Activated naive CD4-positive, alpha-beta T cell treated with anti-CD3 and anti-CD28 coated beads, Interleukin-2, amount 50 U/mL, for 16 hours (primary cell): ENCODE measurements around the gene MTA1.

Source experiments
- DNase-seq: peaks from one replicate; pipeline ENCODE4 v3.0.0-alpha.2; 2020

Gene MTA1

DNA sequence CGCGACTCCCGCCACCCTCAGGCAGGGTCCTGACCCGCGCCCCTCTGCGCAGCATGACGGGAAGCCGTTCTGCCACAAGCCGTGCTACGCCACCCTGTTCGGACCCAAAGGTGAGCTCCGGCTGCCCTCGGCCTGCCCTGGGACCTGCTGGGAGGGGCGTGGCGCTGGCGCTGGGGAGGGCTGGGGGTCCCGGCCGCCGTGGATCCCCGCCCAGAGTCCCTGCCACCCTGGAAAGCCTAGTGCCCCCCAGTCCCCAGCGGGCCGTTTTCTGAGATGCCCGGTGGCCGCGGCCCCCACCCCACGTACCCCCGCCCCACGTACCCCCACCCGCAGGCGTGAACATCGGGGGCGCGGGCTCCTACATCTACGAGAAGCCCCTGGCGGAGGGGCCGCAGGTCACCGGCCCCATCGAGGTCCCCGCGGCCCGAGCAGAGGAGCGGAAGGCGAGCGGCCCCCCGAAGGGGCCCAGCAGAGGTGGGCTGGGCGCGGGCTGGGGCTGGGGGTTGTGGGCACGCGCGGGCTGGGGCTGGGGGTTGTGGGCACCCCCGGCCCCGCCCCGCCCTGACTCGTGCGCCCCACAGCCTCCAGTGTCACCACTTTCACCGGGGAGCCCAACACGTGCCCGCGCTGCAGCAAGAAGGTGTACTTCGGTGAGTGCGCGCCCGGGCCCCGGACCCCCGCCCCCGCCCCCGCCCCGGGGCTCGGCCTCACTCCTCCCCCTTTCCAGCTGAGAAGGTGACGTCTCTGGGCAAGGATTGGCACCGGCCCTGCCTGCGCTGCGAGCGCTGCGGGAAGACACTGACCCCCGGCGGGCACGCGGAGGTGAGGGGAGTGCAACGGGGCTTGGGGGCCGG, 59.0 kb downstream of the MTA1 start:
- no peak for DNase-seq

DNA sequence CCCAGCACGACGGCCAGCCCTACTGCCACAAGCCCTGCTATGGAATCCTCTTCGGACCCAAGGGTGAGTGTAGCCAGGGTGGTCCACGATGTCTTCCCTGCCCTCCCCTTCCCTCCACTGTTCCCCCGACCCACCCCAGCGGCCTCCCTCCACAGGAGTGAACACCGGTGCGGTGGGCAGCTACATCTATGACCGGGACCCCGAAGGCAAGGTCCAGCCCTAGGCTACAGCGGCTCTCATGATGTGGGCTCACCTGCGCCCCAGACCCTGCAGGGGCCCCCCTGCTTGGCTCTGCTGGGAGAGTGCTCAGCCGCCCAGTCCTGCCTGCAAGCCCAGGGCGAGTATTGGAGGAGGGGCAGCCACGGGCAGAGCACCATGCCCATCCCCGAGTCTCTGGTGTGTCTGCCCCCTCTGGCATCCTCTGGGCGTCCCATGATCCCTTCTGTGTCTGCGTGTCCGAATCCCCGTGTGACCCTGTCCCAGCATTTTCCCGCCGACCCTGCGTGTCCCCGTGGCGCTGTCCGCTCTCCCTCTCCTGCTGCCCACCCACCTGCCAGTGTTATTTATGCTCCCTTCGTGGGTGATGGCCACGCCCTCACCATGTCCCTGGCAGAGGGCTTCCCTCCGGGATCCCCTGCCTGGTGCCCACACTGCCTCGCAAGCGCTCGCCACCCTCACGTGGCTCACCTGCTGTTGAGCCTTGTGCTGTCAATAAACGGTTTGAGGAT, 60.0 kb downstream of the MTA1 start:
- DNase-seq, result no peak

DNA sequence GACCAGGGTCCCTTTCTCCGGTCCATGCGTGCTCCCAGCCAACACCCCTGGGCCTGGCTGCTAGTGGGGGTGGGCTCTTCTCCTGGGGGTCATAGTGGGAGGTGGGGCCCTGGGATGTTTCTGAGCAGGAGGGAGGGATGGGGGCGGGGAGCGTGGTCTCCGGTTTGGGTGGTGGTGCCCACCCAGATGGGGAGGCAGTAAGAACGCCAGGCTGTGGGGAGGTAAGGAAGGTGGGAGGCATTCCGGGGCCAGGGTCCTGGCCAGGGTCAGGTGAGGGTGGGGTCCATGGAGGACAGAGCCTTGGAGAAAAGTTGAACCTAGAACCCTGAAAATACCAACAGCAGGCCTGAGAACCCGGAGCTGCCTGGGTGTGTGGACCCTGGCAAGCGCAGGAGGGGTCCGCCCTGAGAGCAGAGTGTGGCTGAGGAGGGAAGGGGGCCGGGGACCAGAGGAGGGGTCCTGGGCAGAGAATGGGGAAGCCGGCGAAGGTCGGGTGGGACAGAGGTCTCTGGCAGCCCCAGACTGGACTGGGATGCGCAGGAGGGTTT, 60.6 kb downstream of the MTA1 start:
- no peak for DNase-seq

DNA sequence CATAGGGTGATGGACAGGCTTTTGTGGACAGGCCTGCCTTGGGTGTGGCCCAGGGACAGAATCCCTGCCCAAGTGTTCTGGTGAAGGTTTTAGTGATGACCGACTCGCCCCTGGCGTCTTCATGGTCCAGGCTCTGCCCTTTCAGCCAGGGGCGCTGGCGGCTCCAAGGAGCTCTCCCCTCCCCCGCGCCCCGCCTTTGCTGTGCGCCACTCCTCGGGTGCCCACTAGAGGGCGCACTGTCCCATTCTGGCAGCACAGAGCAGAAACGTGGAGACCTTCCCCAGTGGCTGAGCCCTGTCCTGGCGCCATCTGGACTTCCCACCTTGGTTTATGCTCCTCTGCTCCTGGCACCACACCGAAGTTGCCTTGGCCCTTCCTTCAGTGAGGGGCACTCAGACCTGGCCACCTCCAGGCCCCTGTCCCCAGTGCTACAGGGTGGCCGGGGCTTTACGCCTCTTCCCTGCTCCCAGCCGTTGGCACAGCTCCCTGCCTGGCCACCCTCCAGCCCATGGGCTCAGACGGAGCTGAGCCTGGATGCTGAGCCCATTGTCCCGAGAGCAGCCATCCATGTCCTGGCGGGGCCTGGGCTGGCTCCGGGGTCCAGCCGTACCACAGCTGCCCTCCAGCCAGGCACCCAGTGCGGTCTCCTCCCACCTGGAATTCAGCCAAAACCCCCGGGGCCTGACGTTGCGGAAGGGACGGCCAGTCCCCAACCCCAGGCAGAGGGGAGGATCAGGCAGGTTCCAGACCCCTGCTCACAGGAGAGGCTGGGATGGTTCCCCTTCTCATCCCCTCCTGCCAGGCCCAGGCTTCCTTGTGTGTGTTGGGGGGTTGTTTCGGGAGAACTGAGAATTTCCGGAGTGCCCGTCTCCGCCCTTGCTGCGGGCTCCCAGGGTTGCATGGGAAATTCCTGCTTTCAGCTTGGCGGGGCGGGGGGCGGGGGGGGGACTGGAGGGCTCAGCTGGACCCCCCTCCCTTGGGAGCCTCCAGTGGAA, 61.5 kb downstream of the MTA1 start:
- DNase-seq, result peak; percentile 87

DNA sequence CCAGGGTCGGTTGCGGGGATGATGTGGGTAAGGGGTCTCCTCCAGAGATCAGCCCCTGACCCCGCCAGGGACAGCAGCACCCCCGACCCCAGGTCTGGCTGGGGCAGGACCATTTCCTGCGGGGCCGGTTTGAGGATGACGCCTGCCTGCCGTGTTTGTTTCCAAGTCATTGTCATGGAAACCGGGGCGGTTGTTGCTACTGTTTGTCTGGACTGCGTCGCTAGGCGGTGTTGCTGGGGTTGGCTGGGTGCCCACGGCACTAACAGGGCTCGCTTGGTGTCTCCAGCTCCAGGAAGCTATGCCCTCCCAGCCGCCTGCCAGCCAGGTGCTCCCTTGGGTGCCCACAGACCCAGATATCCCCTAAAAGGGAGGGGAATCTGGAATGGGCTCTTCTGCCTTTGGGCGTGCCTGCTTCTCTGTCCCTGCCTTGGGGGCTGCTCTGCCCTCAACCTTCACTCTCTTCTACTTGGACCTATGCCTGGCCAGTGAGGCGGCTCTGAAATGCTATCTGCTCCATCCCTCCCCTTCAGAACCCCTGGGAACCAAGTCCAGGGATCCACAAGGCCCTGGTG, 62.3 kb downstream of the MTA1 start:
- peak; percentile 82 for DNase-seq

DNA sequence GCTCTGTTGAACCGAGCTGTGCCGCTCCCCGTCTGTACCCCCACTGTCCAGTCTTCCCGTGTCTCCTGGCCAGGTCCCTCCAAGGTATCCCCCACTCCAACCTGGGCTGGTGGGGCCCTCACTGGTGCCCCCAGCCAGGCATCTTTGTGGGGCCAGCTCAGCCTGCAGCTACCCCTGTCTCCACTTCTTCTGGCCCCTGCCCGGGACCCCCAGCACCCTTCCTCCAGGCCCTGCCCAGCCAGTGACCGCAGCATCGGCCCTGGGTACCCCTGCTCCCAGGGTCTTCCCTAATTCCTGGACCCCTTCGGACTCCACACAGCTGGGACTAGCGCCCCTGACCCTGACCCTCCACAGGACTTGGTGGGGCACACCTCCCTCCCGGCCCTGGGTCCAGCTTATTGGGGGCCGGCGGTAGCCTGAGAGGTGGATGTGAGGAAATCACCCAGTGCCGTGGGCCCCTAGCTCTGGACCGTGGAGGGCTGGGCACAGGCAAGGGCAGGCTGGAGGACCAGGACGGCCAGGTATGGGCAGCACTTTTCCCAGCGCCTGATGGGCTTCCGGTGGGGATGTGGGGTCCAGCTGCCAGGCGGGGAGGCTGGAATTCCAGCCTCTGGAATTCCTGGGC, 63.0 kb downstream of the MTA1 start:
- DNase-seq, result no peak

DNA sequence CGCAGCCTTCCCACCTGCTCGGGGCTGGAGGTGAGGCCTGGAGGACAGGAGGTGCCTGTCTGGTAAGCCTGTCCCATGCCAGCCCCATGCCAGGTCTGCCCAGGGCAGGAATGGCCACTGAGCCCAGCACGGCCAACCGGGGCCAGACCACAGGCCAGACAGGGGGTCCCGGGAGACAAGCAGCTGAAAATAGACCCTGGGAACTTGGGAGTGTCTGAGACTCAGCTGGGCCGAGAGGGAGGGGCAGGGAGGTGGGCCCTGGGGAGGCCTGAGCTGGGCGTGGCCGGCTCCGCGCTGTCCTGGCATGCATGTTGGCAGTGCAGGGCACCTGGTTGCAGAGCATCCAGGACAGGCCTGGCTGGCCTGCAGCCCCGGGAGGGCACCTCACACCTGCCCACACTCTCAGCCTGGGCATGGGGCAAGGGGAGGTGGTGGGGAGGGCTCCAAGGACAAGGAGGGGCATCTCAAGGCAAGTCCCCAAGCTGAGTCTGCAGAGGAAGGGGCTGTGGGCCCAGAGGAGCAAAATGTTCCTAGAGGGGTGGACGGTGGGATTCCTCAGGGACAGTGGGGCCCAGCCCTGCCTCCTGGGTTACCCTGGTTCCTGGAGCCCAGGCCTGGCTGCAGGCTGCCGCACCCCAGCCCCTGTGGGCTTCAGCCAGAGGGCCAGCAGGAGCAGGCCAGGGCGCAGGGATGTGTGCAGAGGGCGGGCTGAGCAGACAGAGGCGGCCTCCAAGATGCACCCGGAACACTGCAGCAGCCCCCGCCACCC, 63.9 kb downstream of the MTA1 start:
- DNase-seq, result no peak

DNA sequence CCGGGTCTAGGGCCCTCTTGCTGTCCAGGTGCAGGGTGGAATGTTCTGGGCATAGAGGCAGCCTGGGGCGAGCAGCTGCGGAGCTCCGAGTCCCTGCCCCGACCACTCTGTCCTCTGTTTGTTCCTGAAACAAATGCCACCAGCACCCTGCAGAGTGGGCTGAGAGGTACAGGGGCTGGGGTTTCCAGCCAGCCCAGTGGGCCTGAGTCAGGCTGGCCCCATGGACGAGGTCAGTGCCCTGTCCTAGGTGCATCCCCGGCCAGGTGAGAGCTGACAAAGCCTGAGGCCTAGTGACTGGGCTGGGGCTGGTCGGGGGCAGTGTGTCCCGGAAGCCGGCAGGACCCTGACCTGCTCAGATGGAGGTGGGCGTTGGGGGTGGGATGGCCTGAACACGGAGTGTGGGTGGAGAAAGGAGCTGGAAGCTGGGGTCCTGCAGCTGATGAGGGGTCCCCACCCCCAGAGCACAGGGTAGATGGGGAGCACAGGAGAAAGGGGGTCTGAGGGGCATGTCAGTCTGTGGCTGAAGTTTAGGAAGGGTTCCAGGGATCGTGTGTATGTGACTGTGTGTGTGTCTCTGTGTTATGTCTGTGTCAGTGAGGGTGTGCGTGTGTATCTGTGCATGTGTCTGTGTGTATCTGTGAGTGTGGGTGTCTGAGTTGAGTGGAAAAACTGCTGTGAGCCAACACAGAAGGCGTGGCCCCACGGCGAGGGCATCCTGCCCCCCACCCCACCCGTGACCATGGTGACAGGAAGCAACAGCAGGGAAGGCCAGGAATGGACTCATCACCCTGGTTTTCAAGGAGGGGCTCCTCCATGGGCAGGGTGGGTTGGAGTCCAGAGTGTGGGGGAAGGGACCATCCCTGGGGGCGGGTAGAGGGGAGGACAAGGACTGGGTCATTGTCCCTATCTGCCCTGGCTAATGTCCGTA, 64.7 kb downstream of the MTA1 start:
- DNase-seq, result peak; percentile 40

DNA sequence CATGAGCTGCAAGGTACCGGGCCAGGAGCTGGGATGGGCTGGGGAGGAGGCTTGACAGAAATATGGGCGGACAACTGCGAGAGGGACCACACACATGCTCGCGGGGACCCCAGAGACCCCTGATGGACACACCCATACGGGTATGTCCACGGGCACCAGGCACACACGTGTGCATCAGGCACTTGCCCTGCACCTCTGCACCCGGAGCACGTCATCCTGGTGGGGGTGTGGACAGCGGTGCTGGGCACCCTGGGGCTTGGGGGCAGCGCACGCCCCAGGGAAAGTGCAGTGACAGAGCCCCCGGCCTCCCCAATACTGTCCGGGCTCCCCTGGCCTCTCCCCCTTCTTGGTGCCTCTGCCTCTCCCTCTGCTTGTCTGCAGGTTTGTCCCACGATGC, 65.4 kb downstream of the MTA1 start:
- no peak for DNase-seq

DNA sequence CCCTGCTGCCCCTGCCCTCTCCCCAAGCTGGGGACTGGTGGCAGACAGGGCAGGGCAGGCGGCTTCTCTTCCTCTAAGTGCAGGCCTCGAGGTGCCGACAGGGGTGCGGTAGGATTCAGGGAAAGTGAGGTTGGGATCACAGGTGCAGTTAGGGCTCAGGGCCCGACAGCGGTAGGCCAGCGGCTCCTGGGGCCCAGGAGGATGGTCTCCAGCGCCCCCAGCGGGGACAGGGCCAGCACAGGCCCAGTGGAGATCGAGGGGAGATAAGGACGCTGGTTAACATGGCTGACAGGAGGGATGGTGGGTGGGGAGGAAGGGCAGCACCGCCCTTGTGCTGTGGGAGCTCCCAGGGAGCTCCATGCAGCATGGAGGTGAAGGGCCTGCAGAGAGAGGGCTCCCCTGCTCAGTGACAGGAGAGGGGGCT, 66.1 kb downstream of the MTA1 start:
- peak; percentile 40 for DNase-seq

DNA sequence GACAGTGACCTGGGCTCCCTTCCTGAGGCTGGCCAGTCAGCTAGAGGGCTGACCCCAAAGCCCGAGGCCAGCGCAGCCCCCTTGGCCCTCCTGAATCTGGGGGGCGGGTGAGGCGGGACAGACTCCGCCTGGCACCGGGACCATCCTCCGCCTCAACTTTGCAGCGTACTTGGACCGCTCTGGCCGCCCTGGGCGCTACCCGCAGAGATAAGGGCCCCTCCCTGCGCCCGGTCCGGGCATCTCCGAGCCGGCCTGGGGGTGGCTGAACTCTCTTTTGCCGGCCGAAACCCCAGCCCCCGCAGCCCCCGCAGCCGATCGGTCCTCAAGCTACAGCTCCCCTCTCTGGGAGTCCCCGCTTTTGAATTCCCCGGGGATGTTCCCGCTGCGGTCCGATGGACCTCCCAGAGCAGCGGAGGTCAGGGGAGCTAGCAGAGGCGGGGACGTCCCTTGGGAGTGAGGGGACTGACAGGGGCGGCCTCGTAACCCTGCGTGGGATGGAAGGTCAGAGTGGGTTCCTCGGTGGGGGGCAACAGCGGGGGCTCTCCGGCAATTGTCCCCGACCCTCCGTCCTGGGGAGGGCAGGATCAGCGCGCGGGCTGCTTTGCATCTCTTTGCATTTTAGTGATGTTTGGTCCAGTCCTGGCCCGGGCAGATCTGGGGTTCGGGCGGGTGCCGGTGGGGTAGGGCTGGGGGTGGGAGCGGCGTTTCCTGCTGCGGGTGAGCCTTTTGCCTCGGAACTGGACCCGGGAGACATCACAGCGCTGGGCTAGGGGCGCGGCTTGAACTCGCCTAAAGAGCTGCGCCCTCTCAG, 66.7 kb downstream of the MTA1 start, which contains the start of gene CRIP1:
Gene CRIP1 (plus strand): TSS at position 724 of the 811 bp plus-strand sequence. CDS start 374 bp downstream, outside the sequence.
- DNase-seq, result no peak

DNA sequence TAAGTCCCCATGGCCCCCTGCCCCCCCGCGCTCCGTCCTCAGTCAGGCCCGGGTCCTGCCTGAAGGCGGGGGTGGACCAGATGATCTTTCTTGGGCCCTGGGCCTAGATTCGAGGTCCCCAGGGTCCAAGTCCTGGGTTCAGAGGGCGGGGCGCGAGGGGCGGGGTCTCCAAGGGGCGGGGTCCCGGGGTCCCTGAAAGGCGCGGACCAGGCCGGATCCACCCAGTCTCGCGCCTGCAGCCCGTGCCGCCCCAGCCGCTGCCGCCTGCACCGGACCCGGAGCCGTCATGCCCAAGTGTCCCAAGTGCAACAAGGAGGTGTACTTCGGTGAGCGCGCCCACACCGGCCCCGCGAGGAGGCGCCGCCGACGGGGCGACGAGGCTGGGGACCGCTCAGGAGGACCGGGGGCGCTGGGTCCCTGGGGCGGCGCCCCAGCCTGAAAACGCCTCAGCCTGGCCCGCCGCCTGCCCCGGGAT, 67.4 kb downstream of the MTA1 start:
- peak; percentile 48 for DNase-seq

DNA sequence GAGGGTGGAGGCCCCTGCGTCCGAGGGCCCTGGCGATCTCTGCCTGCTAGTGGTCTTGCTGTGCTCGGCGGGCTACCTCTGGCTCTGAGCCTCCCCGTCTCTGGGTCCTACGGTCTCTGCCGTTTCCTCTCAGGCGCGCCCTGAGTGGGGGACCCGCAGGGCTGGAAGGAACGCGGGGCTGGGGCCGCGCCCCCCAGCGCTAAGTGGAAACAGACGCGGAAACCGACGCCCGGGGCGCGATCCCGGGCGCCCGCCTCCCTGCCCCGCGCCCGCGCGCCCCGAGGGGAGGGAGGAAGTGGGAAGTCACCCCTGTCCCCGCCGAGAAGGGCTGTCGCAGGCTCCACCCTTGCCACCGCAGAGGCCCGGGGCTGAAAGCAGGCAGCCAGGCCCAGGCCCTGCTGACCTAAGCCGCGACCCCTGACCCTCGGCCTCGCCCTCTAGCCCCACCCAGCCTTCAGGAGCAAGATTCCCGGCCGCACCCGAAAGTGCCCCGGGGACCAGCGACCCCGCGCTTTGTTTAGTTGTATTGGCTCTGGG, 67.9 kb downstream of the MTA1 start:
- peak; percentile 52 for DNase-seq

DNA sequence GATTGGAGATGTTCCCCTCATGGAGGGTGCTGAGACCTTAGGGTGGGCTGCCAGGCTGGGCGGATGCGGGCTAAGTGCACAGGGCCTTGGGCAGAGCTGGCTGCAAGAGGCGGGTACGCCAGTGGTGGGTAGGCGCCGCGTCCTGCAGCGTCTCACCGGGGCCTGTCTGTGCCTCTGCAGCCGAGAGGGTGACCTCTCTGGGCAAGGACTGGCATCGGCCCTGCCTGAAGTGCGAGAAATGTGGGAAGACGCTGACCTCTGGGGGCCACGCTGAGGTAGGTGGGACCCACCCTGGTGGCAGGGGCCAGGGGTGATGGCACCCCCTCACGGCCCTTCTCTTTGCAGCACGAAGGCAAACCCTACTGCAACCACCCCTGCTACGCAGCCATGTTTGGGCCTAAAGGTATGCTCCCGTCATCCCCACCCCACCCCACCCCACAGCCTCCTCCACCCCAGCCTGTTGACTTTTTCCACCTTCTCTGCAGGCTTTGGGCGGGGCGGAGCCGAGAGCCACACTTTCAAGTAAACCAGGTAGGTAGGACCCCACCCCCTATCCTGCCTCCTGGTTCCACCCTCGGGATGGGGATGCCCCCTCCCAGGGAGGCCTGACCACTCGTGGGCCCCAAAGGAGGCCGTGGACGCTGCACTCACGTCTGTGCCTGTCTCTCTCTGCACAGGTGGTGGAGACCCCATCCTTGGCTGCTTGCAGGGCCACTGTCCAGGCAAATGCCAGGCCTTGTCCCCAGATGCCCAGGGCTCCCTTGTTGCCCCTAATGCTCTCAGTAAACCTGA, 68.6 kb downstream of the MTA1 start:
- no peak for DNase-seq

DNA sequence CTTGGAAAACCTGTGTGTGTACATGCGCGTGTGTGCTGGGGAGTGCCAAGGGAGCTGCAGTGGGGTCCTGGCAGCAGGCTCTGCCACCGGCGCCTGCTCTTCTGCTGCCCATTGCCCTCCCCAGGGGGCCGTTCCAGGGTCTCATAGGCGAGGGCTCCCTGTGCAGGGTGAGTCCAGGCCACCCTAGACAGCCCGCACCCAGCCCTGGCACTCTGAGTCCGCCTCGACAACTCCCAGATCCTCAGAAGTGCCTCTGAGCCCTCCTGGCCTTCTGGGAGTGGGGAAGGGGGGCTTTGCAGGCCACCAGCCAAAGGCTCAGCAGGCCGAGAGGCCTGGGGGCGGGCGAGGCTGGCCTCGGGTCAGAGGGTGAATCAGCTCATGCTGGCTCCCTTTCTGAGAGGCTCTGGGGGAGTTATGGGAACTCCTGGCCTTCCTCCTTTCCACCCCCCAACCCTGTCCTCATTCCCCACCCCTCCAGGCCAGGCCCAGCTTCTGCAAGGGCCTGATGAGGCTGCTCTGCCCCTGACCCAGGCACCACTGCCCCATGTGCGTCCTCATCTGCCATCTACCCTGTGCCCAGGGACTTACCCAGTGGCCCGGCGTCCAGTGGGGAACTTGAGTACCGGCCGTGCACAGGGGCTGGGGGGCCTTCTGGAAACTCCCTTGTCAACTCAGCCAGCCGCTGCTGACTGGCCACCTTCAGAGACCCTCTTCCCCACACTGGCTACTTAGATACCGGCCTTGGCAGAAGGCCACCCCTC, 69.3 kb downstream of the MTA1 start:
- no peak for DNase-seq

DNA sequence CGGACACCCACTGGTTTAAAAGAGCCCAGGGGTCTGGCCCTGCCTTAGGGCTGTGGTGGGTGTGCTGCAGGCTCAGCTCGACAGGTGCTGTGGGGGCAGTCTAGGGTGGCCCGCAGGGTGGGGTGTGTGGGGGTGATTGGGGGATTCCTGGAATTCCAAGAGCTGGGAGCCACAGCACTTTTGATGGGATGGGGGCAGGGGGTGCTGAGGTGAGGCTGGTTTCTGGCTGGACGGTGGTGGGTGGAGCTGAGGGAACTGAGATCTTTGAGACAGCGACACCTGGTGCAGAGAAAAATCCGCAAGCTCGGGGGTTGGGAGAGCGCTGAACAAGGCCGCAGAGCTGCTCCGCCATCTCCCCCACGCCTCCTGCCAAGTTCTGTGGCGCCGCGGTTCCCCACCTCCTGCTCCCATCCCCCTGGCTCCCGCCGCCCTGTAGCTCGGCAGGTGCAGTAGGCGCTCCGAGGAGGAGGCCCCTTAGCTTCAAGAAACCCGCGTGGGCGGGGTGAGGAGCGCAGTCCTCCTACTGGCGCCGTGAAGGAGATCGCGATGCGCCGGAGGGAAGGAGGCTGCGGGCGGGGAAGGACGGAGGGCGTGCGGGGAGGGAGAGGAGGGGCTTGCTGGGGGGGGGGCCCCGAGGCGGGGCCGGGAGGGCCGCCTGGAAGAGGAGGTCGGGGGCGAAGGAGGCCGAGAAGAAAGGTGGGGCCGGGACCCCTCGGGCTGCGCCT, 70.1 kb downstream of the MTA1 start:
- peak; percentile 87 for DNase-seq
